LNCAP (cell line): ENCODE results near the gene HRH2.

Experiments used
- TF ChIP-seq, protein P1 (sequence below): fragments of 450-650 bp; IDR thresholded peaks from 2 replicates; pipeline ENCODE4 v1.5.1; 2017; ENCODE audit warnings: mild to moderate bottlenecking

HRH2 gene

GRCh38 chr5:175706499-175706898 is 48.6 kb downstream of the HRH2 start:
- TF ChIP-seq, protein P1, sequence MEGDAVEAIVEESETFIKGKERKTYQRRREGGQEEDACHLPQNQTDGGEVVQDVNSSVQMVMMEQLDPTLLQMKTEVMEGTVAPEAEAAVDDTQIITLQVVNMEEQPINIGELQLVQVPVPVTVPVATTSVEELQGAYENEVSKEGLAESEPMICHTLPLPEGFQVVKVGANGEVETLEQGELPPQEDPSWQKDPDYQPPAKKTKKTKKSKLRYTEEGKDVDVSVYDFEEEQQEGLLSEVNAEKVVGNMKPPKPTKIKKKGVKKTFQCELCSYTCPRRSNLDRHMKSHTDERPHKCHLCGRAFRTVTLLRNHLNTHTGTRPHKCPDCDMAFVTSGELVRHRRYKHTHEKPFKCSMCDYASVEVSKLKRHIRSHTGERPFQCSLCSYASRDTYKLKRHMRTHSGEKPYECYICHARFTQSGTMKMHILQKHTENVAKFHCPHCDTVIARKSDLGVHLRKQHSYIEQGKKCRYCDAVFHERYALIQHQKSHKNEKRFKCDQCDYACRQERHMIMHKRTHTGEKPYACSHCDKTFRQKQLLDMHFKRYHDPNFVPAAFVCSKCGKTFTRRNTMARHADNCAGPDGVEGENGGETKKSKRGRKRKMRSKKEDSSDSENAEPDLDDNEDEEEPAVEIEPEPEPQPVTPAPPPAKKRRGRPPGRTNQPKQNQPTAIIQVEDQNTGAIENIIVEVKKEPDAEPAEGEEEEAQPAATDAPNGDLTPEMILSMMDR, result no peak

- TF ChIP-seq, protein P1, result no peak
These were observed 50.0 kb downstream of the HRH2 start for GRCh38 chr5:175707751-175708375.

GRCh38 chr5:175709276-175709781 is 51.5 kb downstream of the HRH2 start:
- TF ChIP-seq, protein P1, result no peak

DNA sequence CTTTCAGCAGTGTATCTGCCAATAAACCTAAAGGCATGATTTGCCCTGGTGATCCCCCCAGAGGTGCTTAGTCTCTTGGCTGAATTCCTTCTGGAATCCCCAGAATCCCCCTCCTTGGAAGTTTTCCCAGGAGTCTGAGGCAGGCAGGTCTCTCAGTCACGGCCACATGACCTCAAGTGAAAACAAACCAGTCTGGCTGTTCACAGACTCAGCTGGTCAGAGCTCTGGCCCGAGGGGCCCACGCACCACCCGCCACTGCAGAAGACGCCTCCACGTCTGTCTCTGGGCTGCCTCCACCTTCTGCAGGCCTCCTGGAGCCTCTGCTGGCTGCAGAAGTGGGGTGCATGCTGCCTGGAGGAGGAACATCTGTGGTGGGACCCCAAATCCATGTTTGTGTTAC is 52.5 kb downstream of the HRH2 start:
- TF ChIP-seq, protein P1, result no peak

DNA sequence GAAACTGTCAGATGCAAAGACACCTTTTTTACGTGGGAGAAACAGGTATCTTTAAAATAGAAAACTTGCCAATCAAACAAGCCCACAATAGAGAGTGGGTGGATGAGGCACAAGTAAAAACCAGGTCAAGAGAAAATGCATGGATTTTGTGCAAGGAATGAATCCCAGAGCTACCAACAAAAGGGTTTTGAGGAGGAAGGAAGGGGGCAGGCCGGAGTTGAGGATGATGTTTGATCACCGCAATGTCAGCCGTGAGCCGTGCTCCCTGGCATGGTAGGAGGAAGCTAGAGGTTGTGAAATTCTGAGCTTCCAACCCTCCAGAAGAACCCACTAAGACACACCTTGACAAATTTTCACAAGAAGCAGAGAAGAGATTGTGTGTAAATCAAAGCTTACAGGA is 53.2 kb downstream of the HRH2 start:
- TF ChIP-seq, protein P1, result no peak

DNA sequence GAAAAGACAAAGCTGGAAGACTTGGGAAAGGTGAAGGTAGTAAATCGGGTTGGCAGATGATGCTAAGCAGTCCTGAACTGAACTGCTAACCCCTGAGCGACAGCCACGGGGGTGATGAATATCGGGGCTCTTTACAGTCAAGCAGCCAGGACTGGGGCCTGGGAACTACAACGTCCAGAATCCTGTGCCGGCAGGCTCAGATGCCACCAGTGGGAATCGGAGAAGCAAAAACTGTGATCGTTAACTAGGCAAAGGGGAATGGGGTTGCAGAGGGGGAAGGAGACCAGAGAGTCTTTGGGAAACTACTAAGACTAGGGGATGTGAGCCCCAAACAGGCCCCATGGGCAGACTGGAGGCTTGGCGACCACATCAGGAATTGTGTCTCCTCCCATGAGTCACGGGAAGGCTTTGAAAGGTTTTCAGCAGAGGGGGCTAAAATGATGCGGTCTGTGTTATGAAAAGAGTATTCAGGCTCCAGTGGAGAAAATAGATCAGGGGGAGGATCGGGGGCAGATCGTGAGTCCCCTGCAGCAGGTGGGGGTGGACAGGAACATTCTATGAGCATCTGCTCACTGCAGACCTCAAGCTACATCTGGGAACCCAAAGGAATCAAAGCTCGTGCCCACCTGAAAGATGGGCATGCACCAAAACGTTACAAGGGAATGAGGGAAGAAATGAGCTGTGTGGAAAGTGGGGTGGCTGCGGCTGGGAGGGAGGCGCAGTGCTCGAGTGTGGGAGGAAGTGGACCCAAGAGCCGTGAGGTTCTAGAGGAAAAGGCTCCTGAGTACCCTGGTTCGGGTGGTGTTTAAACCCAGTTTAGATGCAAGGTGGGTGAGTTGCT is 53.8 kb downstream of the HRH2 start:
- TF ChIP-seq, protein P1, result no peak

DNA sequence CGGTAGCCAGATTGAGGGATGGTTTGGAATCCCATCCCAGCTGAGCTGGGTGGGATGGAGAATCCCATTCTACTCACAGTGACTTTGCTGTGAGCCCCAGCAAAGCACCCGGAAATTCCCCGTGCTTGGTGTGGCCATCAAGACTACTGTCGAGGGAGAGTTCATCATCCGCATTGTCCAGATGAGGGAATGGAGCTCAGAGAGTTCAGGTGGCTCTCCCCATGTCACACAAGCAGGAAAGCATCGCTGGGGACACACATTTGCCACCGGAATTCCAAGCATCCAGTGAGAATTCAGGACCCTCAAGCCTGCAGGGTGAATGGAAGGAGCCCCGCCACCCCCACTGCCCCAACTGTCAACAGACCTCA is 54.4 kb downstream of the HRH2 start:
- TF ChIP-seq, protein P1, result no peak
